ENCODE measurements around the gene ERC2.

- TF ChIP-seq CTCF (conservative IDR thresholded peaks at IDR 0.05; ENCODE audit: low read length) (no peak), EZH2phosphoT487 (IDR thresholded peaks at IDR 0.05; ENCODE audit: borderline replicate concordance, low read depth, low read length) (no peak)
Measured at GRCh38 chr3:56154297-56154696, 314.0 kb downstream of the ERC2 start.

All from OCI-LY7 (cell line).